Kasumi-1 (cell line): ENCODE data around the gene ABTB2.

Experiments
- DNase-seq, 2 experiments: peaks; one replicate each; lab custom pipeline; 2025; lab: John Stamatoyannopoulos, UW

The ABTB2 gene

GRCh38 chr11:34360046-34360445 is 2.2 kb upstream of the ABTB2 start:
- DNase-seq = no peak

DNA sequence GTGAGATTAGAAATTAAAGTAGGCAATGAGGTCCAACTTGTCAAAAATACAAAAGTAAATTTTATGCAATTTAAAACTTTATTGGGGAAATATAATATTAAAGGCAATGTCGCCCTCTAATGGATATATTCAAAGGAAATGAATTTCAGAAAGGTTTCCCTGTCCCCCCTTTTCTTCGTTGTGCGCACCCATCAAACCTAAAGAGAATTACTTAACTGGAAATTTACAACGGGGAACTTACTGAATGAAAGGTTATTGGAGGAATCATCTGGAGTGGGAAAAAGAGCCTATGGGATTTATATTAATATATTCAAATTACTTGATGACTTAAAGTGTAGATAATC is 1.7 kb upstream of the ABTB2 start:
- peak; percentile 75 to 82 for DNase-seq

DNA sequence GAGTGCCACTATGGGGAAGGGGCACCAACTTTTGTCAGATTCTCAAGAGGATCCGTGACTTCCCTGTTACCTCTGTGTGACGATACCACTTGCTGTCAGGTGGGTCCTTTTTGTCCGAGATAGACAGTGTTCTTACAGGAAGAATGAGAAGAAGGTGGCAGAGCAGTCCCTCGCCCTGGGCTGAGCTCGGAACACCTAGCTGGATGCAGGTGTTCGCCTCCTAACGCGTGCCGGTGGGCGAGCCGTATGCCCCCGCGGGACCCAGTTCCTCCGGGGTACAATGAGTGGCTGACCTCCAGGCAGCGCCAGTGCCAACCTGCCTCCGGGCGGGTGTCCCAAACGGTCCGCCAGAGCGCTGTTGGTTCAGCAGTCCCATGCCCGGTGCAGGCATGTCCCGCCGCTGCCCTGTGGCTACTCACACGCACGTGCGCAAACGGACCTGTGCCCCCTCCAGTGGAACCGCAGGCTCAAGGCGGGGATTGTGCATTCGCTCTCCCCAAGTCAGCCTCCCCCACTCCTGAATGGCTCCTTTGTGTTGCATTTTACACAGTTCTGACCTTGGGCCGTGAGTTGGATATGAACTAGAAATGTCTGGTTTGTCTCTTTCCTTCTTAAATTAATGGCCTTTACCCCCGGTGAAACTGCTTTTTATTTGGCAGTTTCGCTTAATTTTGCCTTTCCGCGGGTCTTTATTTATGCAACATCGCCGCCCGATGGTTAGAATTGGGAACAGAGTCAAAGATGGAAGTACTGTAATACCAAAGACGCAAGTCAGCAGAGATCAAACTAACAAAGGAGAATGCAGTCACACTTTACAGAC is 1.1 kb upstream of the ABTB2 start:
- DNase-seq = peak; percentile 89 to 94

DNA sequence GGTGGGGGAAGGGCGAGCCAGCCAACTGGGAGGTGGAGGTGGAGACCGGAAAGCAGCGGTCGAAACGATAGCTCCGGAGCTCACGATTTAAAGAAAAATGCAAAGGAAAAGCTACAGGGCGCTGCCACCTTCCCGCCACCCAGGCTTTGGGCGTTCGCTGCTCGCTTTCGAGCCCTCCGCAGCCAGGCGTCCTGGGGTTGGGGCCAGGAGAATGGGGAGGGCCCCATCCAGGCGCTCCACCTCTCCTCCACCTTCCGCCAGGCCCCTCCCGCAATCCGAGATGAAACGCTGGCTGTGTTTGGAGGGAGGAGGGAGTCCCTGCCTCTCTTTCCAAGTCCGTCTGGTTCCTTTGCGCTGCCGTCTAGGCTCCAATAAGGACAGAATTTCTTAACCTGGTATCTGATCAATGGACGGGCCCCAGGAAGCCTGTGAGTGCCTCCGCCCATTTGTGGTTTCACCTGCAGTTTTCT is 483 bp upstream of the ABTB2 start:
- peak; percentile 80 to 89 for DNase-seq

- DNase-seq = peak; percentile 32 to 52
Observed at GRCh38 chr11:34356913-34357700, 703 bp downstream of the ABTB2 start.

- DNase-seq = no peak
Observed at GRCh38 chr11:34356576-34356912, 1.3 kb downstream of the ABTB2 start.

- DNase-seq = peak in 1 of 2 experiments; percentile 12
Observed at GRCh38 chr11:34356130-34356529, 1.7 kb downstream of the ABTB2 start.

GRCh38 chr11:34355726-34356125 is 2.1 kb downstream of the ABTB2 start:
- DNase-seq = no peak

DNA sequence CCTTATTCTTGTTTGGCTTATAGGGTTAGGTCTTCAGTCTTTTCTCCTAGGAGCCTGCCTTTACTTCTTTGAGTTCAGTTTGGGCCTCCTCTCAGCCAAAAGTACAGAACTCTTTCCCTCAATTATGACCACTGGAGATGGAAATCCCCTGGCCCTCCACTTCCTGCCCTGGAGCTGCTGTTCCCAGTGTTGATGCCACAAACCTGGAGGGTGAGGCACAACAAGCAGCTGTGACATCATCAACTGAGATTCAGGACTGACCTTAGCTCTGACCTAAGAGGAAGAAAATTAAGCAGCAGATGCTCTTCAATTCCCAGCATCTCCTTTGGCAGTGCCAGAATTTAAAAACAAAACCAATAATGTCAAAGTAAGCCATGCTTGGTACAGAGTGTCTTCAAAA is 3.0 kb downstream of the ABTB2 start:
- no peak for DNase-seq

GRCh38 chr11:34353881-34354280 is 3.9 kb downstream of the ABTB2 start:
- no peak for DNase-seq

GRCh38 chr11:34351687-34352469 is 5.9 kb downstream of the ABTB2 start:
- no peak for DNase-seq

DNA sequence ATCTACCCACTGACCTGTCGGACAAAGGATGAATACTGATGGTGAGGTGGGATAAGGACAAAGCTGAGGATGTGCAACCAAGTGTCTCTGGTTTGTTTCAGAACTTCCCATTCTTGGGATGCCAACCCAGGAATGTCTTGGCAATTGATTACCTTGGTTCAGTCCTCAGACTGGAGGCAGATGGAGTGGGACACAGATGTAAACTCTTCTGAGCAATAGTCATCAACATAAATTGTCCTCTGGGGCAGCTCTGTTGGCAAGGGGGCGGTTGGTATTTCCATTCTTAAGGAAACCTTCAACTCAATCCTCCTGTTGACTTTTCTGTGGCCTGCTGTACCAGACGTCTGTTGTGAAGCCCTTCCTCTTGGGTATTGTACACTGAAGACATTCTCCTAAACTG is 6.8 kb downstream of the ABTB2 start:
- no peak for DNase-seq

- DNase-seq = no peak
Observed at GRCh38 chr11:34349882-34350281, 7.9 kb downstream of the ABTB2 start.

GRCh38 chr11:34348919-34349318 is 8.9 kb downstream of the ABTB2 start:
- DNase-seq = no peak

GRCh38 chr11:34348096-34348495 is 9.7 kb downstream of the ABTB2 start:
- no peak for DNase-seq

- no peak for DNase-seq
Observed at GRCh38 chr11:34346551-34346950, 11.3 kb downstream of the ABTB2 start.

- no peak for DNase-seq
Observed at GRCh38 chr11:34345991-34346480, 11.8 kb downstream of the ABTB2 start.

- DNase-seq = no peak
Observed at GRCh38 chr11:34345540-34345876, 12.3 kb downstream of the ABTB2 start.

DNA sequence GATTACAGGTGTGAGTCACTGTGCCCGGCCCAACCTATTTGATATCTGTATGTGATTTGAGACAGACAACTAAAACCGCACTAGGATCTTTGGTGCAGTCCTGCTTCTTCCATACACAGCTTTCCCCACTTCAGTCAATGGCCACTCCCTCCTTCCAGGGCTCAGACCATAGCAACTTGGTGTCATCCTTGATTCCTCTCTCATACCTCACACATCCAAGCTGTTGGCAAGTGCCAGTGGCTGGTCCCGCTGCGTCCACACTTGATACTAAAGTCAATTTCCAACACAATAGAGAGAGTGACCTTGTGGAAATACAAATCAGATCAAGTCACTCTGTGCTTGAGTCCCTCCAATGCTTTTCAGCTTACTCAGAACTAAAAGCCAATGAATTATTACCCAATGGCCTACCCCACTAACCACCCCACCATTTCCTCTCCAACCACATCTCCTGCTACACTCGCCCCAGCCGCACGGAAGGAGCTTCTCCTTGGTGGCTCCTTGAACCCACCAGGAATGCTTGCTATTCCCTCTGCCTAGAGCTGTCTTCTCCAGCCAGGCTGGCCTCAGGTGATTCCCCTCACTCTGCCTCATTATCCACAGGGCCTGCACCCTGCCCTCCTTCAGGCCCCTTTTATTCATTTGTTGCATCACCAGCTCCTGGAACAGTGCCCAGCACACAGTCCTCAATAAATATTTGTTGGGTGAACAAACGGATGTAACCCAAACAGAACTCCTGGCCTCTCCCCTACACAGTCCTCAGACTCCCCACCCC is 12.9 kb downstream of the ABTB2 start:
- DNase-seq = no peak

GRCh38 chr11:34344410-34344767 is 13.4 kb downstream of the ABTB2 start:
- no peak for DNase-seq

DNA sequence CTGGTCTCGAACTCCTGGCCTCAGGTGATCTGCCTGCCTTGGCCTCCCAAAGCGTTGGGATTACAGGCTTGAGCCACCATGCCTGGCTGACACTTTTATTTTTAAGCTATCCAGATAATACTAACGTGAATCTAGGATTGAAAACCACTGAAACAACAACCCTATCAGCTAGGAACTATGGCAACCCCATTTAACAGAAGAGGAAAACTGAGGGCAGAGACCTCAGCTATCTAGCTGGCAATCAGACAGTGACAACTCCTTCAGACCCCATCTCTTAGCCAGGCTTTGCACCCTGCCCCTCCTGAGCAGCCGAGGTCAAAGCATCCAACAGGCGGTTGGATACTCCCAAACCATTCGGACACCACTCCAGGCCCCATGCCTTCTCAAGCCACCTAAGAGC is 14.1 kb downstream of the ABTB2 start:
- DNase-seq = no peak

DNA sequence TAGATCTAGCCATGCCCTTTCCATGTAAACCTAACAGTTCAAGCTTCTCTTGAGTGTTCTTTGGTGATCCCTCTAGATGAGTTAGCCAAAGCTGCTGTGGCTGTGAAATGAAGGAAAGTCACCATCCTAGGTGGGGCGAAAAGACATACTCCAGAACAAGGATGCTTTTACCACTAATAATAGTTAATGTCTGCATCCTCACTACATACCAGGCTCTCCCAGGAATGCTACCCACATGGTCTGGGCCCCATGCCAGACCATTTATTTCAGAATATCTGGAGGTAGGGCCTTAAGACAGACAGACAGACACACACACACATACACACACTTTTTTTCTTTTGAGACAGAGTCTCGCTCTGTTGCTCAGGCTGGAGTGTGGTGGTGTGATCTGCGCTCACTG is 14.7 kb downstream of the ABTB2 start:
- DNase-seq = no peak
